Stomach (tissue), 8 donors: ENCODE results near the gene KCTD16. TPM values are rescaled to one million over a fixed set of nuclear protein-coding genes. Genes with fewer than 3 reads are reported as not detected.

Experiments
- polyA plus RNA-seq, 3 donors: library from polyadenylated mRNA; stranded (reverse); fragments of 200-250 nt; gene quantifications; one replicate each; pipeline ENCODE4 v1.2.3, GENCODE V29; 2013
- small RNA-seq, 4 donors: library from RNA; depleted of rRNA; stranded (forward); fragments of <200 nt; gene quantifications; one replicate each; pipeline ENCODE3, GENCODE V24; 2016
- total RNA-seq, 5 donors: library from RNA; depleted of rRNA; stranded (reverse); fragments of >200 nt; gene quantifications; one replicate each; pipeline versions ENCODE4 v1.1.0 to v1.2.3, GENCODE V29; 2014 to 2016
- donor health status: healthy with polysubstance abuse.
- donor health status: Bipolar disorder and iron deficiency.
- donor health status: healthy.

KCTD16 gene
- total and polyA plus RNA-seq, 8 donors: under 0.01 to 1.8 (median under 0.01) TPM; not detected in 4

Small RNAs within 50 kb of the gene (small RNA-seq; reads per million reads assigned to genes)
- 0 reads per million in 4 donors for gene CKS1BP5
- 0 reads per million in 4 donors for gene RN7SL87P

Other genes starting within 250 kb of the KCTD16 start
- 10 to 100 TPM in 3 of 5 donors, 1 to 10 TPM in 1, under 1 TPM in 1; 0.87 to 49.9 (median 16.5) TPM for gene YIPF5, start 214 bp upstream of the KCTD16 start, total RNA-seq
- gene YIPF5, start 214 bp upstream of the KCTD16 start, polyA plus RNA-seq: 10 to 100 TPM in 2 of 3 donors, 1 to 10 TPM in 1; 9.6 to 17.1 (median 11.6) TPM